AG09319 (cell line): ENCODE results near the gene ZNF611.
"Not testable (repeated sequence)": the region's sequence is repeated elsewhere in the genome, so short reads cannot be mapped to it uniquely, and the experiment has no call there.

Source experiments
- DNase-seq: peaks from one replicate; pipeline ENCODE4 v3.0.0-alpha.2; 2010; ENCODE audit warnings: low read depth; ENCODE audit errors: extremely low read depth
- TF ChIP-seq, protein P1 (sequence below): IDR thresholded peaks from 2 replicates; pipeline ENCODE4 v1.5.1; 2011; ENCODE audit warnings: low read depth, mild to moderate bottlenecking, inconsistent platforms, low read length, moderate library complexity

The ZNF611 gene

DNA sequence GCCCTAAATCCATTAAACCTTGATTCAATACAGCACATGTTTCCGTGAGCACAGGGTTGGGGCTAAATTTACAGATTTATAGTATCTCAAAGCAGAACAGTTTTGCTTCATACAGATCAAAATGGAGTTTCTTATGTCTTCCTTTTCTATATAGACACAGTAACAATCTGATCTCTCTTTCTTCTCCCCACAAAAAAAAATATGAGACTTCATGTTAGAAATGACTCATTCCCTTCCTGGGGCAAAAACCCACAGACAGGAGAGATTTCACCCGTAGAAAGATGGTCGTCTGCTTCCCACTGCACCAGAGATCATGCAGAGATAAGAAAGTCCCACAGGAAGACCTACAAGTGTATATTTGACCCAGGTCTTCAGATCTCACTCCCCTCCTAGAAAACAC, 7.7 kb upstream of the ZNF611 start:
- no peak for DNase-seq

DNA sequence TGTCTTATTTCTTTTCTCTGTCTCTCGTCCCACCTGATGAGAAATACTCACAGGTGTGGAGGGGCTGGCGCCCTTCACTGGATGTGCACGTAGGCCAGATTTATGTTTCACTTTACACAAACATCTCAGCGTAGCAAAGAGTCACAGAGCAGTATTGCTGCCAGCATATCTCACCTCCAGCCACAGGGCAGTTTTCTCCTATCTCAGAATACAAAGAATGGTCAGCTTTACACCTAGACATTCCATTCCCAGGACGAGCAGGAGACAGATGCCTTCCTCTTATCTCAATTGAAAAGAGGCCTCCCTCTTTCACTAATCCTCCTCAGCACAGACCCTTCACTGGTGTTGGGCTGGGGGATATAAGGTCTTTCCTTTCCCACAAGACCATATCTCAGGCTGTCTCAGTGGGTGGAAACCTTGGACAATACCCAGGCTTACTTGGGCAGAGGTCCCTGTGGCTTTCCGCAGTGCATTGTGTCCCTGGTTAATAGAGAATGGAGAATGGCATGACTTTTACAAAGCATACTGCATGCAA, 7.2 kb upstream of the ZNF611 start:
- DNase-seq, result no peak

More for the DNA sequence above, 7.7 kb upstream of the ZNF611 start:
- TF ChIP-seq, protein P1, sequence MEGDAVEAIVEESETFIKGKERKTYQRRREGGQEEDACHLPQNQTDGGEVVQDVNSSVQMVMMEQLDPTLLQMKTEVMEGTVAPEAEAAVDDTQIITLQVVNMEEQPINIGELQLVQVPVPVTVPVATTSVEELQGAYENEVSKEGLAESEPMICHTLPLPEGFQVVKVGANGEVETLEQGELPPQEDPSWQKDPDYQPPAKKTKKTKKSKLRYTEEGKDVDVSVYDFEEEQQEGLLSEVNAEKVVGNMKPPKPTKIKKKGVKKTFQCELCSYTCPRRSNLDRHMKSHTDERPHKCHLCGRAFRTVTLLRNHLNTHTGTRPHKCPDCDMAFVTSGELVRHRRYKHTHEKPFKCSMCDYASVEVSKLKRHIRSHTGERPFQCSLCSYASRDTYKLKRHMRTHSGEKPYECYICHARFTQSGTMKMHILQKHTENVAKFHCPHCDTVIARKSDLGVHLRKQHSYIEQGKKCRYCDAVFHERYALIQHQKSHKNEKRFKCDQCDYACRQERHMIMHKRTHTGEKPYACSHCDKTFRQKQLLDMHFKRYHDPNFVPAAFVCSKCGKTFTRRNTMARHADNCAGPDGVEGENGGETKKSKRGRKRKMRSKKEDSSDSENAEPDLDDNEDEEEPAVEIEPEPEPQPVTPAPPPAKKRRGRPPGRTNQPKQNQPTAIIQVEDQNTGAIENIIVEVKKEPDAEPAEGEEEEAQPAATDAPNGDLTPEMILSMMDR, result no peak

DNA sequence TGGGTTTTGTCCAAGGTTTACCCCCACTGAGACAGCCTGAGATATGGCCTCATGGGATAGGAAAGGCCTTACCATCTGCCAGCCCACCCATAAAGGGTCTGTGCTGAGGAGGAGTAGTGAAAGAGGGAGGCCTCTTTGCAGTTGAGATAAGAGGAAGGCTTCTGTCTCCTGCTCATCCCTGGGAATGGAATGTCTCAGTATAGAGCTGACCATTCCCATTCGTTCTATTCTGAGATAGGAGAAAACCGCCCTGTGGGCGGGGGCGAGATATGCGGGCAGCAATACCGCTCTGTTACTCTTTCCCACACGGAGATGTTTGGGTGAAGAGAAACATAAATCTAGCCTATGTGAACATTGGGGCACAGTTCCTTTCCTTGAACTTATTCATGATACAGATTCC, 6.5 kb upstream of the ZNF611 start:
- DNase-seq, result not testable (repeated sequence)

More for the DNA sequence above, 7.2 kb upstream of the ZNF611 start:
- TF ChIP-seq, protein P1, result no peak

DNA sequence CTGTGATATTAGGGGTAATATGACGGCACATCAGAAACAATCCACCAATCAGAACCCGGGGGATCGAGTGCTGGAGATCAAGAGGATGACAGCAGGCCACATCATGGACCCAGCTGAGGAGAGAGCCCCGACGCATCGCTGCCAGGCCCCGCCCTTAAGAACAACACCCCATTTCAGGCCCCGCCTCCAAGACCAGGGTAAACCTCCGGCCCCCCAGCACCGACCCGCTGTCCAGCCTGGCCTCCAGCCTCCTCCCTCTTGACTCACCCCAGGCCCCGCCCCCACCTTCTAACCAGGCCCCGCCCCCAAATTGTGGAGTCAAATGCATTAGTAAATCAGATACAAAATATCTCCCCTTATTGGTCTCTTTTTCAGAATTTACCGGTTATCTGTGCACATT, 4.7 kb upstream of the ZNF611 start:
- no peak for DNase-seq
- TF ChIP-seq, protein P1, result no peak

DNA sequence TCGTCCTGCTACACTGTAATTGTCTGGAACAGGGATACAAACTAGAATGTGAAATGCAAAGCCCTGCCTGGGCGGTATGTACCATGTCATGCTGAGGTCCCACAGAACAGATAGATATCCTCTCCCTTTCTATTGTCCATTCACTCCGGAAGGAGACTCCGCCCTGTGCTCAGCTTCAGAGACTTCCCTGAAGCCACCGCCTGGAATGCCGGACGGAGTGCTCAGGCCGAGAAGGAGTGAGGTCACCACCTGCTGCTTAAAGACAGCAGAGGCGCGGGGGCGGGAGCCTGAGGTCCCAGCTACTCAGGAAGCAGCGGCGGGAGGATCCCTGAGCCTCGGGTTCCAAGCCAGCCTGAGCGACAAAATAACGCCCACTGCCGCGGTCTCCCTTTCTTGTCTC, 890 bp upstream of the ZNF611 start:
- TF ChIP-seq, protein P1, result no peak
- DNase-seq, result no peak

DNA sequence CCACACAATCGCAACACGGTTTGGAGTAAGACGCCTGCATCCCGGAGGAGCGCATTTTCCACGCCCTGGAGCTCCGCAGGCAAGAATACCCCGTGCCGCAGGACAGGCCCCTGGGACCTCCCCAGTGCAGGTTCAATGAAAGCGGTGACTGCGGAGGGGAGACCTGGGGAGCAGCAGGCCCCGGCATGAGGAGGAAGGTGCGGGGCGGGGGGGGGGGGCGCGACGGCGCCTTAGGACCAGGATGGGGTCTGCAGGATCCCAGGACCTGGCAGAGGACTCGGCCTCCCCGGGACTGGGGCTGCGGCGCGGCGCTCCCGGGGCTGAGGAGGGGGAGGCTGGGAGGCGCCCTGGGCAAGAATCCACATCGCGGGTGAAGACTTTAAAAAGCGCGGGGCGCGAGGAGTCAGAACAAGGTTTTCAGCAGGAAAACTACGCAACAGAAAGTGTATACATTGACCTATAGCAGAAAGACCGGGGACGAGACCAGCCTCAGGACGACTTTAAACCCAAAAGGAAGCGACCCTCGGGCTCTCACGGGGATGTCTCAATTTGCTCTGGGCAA, 432 bp downstream of the ZNF611 start:
- TF ChIP-seq, protein P1, result no peak

DNA sequence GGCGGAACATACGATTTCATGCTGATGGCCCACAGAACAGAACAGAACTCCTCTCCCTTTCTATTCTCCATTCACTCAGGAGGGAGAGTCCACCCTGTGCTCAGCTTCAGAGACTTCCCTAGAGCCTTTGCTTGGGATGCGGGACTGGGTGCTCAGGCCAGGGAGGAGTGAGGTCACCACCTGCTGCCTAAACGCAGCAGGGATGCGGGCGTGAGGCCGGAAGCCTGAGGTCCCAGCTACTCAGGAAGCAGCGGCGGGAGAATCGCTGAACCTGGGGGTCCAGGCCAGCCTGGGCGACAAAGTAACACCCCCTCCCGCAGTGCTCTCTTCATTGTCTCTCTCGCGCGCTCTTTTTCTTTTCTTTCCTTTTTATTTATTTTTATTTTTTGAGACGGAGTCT, 8.8 kb downstream of the ZNF611 start:
- DNase-seq, result not testable (repeated sequence)

More for the DNA sequence above, 432 bp downstream of the ZNF611 start:
- no peak for DNase-seq

DNA sequence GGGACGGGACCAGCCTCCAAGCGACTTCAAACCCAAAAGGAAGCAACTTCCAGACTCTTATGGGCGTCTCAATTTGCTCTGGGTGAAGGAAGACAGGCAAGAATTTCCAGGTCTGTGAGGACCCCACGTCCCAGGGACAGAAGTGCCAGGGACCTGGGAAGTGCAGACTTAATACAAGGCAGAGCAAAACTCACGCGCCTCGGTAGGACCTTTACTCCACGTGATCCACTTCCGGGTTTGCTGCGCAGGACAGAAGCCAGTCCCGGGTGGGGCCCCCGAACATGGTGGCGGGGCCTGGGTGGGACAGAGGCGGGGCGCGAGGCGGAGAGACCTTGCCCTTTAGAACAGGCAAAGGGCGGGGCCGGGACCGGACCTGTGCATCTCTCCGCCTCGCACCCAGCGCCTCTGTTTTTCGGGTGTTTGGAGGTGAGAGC, 9.3 kb downstream of the ZNF611 start:
- DNase-seq, result no peak
- TF ChIP-seq, protein P1, result no peak
